Epithelial cell of prostate (primary cell): Measurements from ENCODE around the gene LPXN.
A peak's percentile ranks its signal among the peaks of the same experiment; 100 is the strongest.

Source experiments
- DNase-seq: peaks from one replicate; pipeline ENCODE4 v3.0.0-alpha.2; 2011; ENCODE audit warnings: low read depth, low spot score
- H3K27ac ChIP-seq: fragments of 450-650 bp; 2 replicates; pipeline ENCODE4 v1.5.1; 2017; ENCODE audit warnings: mild to moderate bottlenecking

The LPXN gene

DNA sequence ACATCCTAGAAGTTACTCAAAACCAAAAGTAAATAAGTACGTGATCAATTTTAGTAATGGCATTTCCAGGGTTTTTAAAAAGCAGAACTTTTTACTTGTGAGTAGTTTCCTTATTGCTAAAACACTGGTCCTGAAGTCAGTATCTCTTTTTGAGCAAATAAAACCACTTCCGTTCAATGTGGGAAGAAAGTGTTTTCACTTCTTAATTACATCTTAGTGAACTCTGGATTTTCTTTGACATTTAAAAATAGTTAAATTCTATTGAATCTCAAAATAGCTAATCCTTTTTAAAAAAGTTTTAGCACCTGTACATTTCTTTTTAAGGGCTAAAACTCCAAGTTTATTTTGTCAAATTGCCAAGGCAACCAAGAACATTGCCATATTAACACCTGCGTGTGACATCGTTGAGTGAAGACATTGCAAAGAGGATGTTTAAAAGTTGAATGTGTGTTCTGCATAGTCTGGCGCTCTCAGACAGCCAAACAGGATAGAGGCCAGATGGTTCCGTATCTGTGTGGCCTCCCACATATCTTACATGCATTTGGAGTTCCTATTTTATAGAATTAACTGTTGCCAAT, 50.5 kb downstream of the LPXN start:
- DNase-seq = no peak
- H3K27ac ChIP-seq = no peak overlapping the region

DNA sequence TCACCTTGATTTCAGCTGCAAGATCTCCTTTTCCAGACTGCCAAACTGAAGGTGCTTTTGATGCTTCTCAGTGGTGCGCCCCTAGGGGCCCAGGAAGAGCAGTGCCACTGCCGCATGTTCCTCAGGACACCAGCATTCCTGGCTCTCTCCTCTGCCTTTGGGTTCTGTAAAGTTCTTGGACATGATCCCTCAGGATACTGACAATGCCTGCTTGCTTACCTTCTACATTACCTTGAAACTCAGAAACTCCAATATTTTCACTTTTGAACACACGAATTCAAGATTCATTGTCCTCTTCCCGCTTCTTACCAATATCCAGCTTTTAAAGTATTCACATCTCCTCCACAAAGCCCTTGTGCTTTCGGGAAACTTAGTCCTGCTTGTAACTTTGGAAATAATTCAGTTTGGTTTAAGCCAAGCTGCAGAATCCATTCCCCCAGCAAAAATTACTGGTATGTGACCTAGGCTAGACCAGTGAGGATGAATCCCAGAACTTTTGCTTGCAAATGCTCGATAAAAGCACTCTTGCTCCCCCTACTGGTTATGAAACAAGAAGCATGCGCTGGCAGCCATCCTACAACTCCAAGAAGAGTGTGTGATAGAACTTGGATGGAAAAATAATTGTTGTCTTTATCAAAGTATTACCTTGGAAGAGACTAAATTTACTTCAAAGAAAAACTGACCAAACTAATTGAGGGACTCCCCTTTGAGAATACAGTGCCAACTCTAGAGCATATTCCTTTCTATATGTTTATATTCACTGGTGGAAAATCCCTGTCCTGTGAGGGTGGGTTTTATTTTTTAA, 51.2 kb downstream of the LPXN start:
- H3K27ac ChIP-seq = no peak overlapping the region

DNA sequence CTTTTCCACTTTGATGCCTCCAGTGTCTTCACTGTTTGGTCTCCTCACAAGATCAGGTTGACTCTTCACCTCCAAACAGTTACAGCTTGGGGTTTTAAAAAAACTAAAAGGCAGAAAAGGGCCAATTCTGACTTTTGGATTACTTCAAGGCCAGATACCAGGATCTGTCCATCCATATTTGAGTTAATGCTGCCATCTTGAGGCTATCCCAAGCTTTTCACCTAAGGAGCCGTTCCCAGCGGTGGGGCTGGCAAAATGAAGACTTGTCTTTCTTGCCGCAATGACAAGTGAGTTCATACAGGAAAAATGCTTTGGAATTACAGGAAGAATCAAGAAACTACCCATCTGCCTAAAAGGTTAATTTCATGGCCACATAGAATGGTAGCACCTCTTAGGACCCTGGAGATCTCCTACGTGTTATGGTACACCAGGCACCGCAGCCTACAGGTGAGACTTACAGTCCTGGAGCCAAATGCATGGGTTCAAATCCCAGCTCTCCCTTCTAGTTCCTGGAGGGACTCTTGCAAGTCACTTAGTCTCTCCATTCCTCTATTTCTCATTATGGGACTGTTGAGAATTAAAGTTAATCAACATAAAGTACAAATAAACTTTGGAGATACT, 61.8 kb downstream of the LPXN start:
- H3K27ac ChIP-seq = no peak overlapping the region
- DNase-seq = no peak

More for the DNA sequence above, 51.2 kb downstream of the LPXN start:
- peak; percentile 29 for DNase-seq

DNA sequence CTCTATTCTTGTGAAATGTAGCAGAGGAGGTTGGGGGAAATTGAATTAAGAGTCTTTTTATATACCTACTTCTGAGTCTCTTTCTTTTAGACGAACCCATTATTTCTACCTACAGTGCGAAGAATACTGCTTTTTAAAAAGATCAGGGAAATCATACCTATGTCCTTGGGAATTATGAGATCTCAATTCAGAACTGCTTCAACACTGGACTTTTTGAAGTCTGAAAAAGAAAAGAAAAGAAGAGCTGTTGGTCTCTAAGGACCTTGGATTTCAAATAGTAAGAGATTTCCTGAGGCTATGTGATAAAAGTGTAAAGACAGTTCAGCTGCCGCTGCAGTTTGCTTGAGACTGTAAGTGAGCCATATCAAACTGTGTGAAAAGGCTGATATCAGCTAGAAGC, 64.0 kb downstream of the LPXN start:
- no peak overlapping the region for H3K27ac ChIP-seq
- no peak for DNase-seq

DNA sequence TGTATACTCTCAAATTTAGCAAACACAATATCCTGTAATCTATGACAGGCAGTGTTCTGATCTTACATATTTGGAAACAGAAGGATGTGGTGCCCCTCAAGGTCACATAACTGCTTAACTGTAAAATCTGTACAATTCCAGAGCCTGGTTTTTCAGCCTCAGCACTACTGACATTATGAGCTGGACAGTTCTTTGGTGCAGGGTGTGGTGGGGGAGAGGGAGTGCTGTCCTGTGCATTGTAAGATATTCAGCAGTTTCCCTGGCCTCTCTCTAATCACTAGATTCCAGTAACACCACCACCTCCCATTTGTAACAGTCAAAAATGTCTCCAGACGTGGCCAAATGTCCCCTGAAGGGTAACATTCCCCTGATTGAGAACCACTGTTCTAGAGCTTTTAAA, 65.9 kb downstream of the LPXN start:
- H3K27ac ChIP-seq = no peak overlapping the region
- no peak for DNase-seq

DNA sequence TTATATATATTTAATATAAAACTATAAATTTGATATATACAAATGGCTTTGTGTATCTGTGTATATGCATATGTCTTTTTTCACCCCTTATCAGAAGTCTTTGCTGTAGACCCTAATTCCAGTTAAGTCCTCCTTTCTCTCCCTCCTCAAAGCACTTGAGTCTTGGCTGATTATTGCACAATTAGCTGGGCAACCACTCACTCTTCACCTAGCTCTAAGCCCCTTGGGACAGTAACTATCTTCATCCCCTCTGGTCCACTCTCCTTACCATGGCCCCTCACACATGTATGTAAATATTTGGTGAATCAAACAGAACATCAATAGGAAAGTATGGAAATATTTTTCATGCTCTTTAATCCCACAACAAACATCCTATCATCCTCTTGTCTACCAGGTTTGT, 66.8 kb downstream of the LPXN start:
- DNase-seq = no peak
- no peak overlapping the region for H3K27ac ChIP-seq

DNA sequence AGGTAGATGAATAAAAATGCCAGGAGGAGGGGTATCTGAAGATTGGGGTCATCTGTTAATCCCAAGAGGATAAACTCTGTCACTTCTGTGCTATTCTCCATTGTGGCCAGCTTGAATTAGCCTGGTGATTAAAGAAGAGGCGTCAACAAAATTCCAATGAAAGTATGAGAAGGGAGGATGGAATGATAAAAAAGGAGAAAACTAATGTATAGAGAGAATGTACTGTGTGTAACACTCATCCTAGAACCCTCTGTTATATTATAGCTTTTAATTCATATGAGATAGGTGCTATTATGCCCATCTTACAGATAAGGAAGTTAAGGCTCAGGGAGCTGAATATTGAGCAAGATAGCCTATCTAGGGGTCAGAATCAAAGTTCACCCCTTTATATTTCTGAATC, 67.7 kb downstream of the LPXN start, which contains the start of gene OR5B21:
Gene OR5B21 (minus strand): TSS at position 101 of the 400 bp plus-strand sequence. CDS start 0 bp downstream, at position 101.
- DNase-seq = no peak
- no peak within 1 kb of the TSS for H3K27ac ChIP-seq

DNA sequence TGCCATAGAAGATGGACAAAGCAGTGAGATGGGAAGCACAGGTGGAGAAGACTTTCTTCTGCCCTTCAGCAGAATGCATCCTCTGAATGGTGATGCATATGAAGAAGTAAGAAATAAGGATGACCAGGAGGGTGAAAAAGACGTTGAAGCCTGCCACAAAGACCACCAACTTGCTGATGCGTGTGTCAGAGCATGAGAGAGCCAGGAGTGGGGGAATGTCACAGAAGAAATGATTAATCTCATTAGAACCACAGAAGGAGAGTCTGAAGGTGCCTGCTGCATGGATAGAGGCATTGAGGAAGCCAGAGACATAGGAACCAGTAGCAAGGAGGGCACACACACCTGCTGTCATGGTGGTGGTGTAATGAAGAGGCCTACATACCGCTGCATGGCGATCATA, 68.3 kb downstream of the LPXN start:
- no peak for DNase-seq
- no peak overlapping the region for H3K27ac ChIP-seq

DNA sequence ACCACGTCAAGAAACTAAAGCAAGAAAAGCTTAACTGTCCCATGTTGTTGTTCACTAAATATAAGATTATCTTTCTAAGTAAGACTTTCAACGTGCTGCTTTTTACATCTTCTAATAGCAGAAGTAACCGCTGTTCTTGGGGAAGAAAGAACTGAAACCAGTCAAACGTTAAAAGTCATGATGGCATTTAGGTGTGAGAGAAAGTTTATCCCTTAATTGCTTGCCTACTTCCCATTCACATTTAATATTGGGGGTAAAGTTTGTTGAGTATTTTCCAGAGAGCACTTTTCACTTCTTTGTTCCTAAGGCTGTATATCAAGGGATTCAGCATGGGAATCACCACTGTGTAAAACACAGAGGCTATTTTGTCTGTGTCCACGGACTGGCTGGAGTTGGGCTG, 68.7 kb downstream of the LPXN start:
- H3K27ac ChIP-seq = no peak overlapping the region
- DNase-seq = no peak

DNA sequence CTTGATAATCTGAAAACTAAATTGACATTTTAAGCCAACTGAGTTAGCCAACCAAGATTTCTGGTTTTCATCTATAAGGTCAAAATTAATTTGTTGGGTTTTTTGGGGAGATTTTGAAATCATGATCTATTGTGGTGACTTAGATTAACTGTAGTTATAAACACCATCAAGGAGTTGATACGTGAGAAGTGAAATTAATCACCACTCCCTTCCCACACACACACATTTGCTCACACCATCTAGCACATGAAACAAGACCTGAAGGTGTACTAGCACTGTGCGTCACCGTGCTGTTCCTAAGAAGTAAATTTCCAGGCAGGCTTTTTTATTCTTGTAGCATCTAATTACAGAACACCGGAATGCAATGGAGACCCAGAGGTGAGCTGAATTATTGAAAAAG, 69.8 kb downstream of the LPXN start:
- DNase-seq = no peak

DNA sequence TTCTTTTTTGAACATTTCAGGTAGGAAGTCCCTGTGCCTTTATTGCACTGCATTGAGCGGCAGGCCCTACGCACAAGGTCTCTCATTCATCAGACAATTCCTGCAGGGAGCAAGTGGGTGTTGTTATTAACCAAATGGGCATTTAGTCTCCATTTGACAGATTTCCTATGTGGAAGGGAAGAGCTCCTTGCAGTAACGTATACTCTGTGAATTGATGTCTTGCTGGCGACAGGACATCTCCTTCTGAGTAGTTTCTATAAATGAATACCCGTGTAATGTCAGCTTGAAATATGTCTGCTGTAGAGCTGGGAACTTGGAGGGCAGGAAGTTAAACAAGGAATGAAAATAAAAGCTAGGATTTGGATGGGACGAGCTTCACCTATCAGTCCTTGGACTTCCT, 71.4 kb downstream of the LPXN start:
- no peak for DNase-seq
- H3K27ac ChIP-seq = no peak overlapping the region

More for the DNA sequence above, 69.8 kb downstream of the LPXN start:
- no peak overlapping the region for H3K27ac ChIP-seq

DNA sequence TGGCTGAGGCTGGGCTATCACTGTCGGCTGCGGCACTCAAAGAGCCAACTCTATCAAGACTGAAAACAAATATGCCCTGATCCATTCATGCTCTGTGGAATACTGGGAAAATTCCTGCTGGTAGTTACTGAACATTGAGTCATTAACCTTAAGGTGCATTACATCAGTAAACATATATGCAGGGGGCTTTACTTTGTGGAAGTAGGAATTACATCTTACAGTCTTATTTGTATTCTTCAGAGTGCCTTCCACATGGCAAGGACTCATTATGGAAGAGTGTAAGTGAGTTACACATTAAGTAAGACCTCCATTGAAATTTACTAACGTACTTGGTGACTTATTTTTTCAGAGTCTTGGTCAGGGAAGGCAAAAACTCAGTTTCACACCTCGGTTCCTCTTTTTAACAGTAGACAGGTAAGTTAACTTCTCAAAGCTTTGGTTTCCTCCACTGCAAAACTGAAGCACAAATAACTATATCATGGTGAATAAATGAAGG, 72.2 kb downstream of the LPXN start:
- H3K27ac ChIP-seq = no peak overlapping the region
- no peak for DNase-seq

DNA sequence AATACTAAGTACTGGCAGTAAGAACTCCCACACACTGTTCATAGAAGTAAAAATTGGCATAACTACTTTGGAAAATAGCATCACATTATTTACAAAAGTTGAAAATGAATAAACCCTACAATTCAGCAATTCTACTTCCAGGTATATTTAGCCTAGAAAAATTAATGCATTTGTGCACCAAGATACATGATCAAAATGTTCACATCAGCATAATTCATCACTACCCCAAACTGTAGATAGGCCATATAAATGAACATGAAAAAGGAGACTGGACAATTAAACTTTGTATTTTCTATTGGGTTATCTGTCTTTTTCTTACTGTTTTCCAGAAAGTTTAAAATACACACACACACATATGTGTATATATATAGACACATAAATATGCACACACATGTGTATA, 73.7 kb downstream of the LPXN start:
- DNase-seq = no peak
- no peak overlapping the region for H3K27ac ChIP-seq

DNA sequence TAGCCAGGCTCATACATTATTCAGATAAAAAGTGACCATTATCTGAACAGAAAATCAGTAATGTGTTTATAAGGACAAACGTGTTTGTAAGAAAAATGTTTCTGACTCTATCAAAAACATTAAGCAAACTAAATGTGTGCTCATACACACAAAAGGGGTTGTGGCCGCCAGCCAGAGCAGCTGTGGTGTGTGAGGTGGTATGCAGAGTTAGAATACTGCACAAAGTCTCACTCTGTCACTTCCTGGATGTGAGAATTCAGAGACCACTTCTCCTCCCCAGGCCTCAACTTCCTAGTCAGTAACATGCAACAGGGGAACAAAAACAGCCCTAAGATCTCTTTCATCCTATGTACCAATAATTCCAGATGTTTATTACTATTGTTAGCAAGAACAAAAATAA, 77.2 kb downstream of the LPXN start:
- peak overlapping the region; percentile 27 for H3K27ac ChIP-seq
- no peak for DNase-seq

DNA sequence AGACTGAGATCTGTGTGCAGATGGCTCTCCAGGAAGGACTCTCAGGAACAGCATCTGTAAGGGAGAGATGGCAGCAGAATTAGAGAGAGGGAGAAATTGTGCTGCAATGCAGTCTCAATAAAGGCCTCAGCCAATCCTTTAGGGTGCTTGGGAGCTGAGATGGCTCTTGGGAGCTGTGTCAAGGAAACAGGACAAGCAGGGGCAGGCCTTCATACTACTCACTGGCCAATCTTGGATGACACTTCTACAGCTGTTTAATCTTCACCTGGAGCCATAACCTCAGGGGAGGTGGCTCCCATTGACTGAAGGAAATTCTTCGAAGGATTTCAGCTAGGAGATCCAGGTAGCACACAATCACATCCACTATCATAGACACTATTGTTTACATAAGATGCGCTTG, 77.7 kb downstream of the LPXN start:
- H3K27ac ChIP-seq = peak overlapping the region; percentile 27
- peak; percentile 20 for DNase-seq

DNA sequence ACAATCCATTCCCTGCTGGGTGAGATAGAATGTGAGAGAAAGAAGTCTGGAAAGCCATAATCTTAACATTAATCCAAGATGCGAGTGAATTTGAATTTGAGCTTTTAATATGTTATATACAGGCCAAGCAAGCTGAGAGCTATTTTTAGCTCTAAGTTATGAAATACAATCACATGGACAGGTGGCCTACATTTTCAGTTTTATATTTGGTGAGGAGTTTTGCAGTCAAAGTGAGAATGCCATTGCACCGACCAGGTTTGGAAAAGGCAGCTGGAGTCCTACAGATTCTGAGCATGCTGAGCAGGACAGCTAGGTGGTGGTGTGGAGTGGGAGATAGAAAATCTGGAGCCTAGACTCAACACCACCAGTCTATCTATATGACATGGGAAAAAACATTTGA, 79.8 kb downstream of the LPXN start:
- DNase-seq = no peak
- no peak overlapping the region for H3K27ac ChIP-seq

DNA sequence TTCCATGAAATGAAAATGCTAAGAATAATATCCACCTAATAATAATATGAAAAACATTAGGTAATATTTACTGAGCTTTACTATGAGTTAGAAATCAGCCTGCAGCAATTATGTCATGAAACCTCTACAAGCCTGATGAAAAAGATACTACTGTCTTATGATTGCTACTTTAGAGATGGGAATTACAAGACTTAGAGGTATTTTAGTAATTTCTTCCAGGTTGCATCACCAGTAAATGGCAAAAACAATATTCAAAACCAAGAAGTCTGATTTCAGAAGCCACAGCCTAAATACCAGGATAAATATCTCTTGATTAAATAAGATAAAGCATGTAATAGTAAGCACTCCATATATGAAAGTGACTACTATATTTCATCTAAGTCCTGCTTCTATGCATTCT, 81.6 kb downstream of the LPXN start:
- peak overlapping the region; percentile 59 for H3K27ac ChIP-seq
- DNase-seq = no peak

DNA sequence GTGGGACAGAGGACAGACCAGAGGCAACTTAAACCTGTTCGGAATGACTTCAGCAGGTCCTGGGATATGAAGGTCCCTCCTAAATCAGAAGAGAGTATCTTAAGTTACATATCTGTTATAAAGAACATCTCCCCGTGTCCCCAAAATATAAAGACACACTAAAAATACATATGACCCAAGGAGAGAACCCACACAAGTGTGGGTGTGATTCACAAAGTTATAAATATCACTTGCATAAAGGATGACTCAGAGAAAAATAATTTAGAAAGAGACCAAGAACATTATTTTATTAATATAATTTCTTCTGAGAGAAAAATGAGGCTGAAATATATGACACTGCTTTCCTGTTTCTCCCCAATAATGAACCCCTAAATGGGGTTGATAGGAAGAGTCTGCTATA, 82.0 kb downstream of the LPXN start:
- DNase-seq = no peak
- peak overlapping the region; percentile 59 for H3K27ac ChIP-seq

DNA sequence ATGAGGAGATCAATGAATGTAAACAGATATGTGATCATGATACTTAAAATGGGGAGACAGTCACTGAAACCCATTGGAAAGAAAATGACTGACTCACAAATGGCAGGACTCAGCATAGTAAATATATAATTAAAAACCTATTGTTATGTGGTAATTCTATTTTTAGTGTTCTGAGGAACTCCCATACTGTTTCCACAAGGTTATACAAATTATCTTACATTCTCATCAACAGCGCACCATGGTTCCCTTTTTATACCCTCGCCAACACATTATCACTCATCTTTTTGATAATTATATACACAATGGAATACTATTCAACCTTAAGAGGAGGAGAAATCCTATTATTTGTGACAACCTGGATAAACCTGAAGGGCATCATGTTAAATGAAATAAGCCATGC, 84.8 kb downstream of the LPXN start:
- DNase-seq = no peak
- no peak overlapping the region for H3K27ac ChIP-seq

DNA sequence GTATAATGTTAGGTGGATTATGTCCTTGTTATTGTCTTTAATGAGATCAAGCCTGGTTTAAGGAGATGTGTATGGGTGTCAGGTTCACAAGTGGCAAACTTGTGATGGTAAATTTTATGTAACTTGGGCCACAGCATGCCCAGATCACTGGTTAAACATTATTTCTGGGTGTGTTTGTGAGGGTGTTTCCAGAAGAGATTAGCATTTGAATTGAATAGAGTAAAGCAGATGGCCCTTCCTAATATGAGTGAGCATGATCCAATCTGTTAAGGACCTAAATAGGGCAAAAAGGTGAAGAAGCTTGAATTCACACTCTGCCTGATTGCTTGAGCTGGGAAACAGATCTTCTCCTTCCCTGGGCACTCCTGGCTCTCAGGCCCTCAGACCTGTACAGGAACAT, 88.5 kb downstream of the LPXN start:
- no peak for DNase-seq
- no peak overlapping the region for H3K27ac ChIP-seq

DNA sequence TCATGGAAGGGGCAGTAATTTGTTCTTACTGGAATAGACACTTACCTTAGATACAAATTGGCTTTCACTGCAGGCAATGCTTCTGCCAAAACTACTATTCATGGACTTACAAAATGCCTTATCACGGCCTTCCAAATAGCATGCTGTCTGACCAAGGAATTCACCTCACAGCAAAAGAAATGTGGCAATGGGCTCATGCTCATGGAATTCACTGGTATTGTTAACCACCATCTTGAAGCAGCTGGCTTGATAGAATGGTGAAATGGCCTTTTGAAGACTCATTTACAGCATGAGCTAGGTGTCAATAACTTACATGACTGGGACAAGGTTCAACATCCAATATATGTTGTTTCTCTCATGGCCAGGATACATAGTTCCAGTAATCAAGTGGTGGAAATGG, 89.7 kb downstream of the LPXN start:
- H3K27ac ChIP-seq = no peak overlapping the region
- DNase-seq = no peak
